Adipocyte (in vitro differentiated cells): Measurements from ENCODE around the gene SAP30L.

Experiments used
- DNase-seq: peaks from one replicate; pipeline ENCODE4 v3.0.0-alpha.2; 2015; ENCODE audit warnings: low read depth
- H3K27me3 ChIP-seq: replicated peaks from 2 replicates; pipeline ENCODE4 v1.7.0; 2013; ENCODE audit warnings: mild to moderate bottlenecking, low read length, moderate library complexity; ENCODE audit not compliant: control insufficient read depth, insufficient read depth
- H3K36me3 ChIP-seq: 2 replicates; pipeline ENCODE4 v1.7.0; 2013; ENCODE audit warnings: low read length, mild to moderate bottlenecking, moderate library complexity; ENCODE audit not compliant: control insufficient read depth, insufficient read depth, severe bottlenecking
- H3K4me1 ChIP-seq: 2 replicates; pipeline ENCODE4 v1.7.0; 2013; ENCODE audit warnings: mild to moderate bottlenecking, low read length, moderate library complexity; ENCODE audit not compliant: control insufficient read depth, insufficient read depth
- H3K4me3 ChIP-seq: 2 replicates; pipeline ENCODE4 v1.7.0; 2013; ENCODE audit warnings: mild to moderate bottlenecking, low read length, moderate library complexity
- H3K9ac ChIP-seq: 2 replicates; pipeline ENCODE4 v1.7.0; 2013; ENCODE audit warnings: mild to moderate bottlenecking, low read length, moderate library complexity
- H3K9me3 ChIP-seq: 2 replicates; pipeline ENCODE4 v1.7.0; 2013; ENCODE audit warnings: mild to moderate bottlenecking, low read length, moderate library complexity; ENCODE audit not compliant: control insufficient read depth

Gene SAP30L

GRCh38 chr5:154501566-154501965 lies 55.8 kb downstream of the SAP30L start:
- peaks cover 43% of the 10 kb centered on the region for H3K27me3 ChIP-seq
- H3K36me3 ChIP-seq, result no peaks in the 10 kb centered on the region
- H3K4me3 ChIP-seq, result no peak overlapping the region
- no peaks in the 10 kb centered on the region for H3K9me3 ChIP-seq
- no peak for DNase-seq
- no peak overlapping the region for H3K9ac ChIP-seq
- no peaks in the 10 kb centered on the region for H3K4me1 ChIP-seq

DNA sequence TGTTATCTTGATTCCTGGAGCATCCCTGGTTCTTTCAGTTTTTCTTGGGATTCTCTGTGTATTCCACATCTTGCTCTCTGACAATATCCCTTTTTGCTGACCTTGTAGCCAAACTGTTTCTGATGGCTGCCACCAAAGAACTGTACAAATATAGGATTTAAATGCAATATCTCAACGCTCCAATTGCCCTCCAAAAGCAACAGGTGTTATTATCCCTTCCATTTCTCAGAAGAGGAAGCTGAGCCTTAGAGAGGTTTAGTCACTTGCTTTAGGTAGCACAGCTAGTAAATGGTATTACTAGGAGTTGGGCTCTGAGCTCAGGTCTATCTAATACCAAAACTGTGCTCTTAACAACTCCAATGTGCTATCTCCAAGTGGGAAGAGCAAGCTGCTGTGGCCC lies 56.4 kb downstream of the SAP30L start:
- Histone ChIP-seq H3K4me3 (no peak overlapping the region), H3K9me3 (no peaks in the 10 kb centered on the region), H3K9ac (no peak overlapping the region), H3K27me3 (peaks cover 47% of the 10 kb centered on the region), H3K4me1 (no peaks in the 10 kb centered on the region), H3K36me3 (no peaks in the 10 kb centered on the region)
- no peak for DNase-seq

DNA sequence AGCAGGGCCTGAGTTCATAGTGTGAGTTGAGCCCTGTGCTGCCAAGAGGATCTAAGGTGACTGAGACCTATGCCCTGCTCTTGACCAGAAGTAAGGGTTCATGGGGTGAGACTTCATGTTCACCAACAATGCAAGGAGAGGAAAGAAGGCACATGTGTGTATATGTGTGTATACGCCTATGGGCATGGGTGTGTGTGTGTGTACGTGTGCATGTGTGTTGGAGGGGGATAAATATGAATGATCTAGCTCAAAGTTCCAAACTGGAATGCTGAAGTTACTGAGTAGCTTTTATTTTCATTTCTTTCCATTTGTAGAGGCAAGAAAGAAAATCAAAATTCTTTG lies 57.9 kb downstream of the SAP30L start:
- Histone ChIP-seq H3K4me1 (no peaks in the 10 kb centered on the region), H3K27me3 (peaks cover 40% of the 10 kb centered on the region), H3K9me3 (no peaks in the 10 kb centered on the region), H3K4me3 (no peak overlapping the region), H3K9ac (no peak overlapping the region), H3K36me3 (no peaks in the 10 kb centered on the region)
- DNase-seq, result no peak

- H3K27me3 ChIP-seq, result peaks cover 48% of the 10 kb centered on the region
- no peaks in the 10 kb centered on the region for H3K9me3 ChIP-seq
- no peaks in the 10 kb centered on the region for H3K4me1 ChIP-seq
- DNase-seq, result no peak
- H3K36me3 ChIP-seq, result no peaks in the 10 kb centered on the region
- no peak overlapping the region for H3K9ac ChIP-seq
- no peak overlapping the region for H3K4me3 ChIP-seq
These were observed 59.8 kb downstream of the SAP30L start for GRCh38 chr5:154505567-154505966.

DNA sequence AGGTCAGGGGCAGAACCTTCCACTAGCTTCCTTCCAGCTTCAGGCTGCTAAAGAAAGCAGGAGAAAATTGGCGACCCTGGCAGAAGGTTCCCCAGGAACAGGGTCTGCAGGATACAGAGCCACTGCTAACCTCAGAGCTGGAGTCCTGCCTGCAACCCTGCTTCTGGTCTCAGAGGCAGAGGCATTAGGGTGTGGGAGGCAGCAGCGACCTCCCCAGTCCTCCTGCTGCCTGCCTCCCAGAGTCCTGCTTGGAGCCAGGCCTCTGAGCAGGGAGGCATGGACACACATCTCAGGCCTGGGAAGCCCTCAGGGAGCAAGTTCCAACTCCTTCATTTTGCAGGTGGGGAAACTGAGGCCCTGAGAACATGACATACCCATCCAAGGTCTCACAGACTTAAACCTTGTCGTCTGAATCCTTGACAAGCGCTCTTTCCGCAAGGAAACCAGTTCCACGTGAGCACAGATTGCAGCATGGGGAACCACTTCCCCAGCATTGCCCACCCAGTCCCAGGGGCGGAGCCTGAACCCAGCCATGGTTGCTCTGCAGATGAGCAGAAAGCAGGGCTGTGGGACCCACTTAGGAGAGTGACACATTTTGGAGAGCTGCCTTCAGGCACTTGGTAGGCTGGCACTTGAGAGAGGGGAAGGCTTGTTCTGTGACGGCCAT lies 60.4 kb downstream of the SAP30L start:
- Histone ChIP-seq H3K9ac (no peak overlapping the region), H3K4me3 (no peak overlapping the region), H3K4me1 (no peaks in the 10 kb centered on the region), H3K36me3 (no peaks in the 10 kb centered on the region), H3K27me3 (peaks cover 49% of the 10 kb centered on the region), H3K9me3 (no peaks in the 10 kb centered on the region)
- no peak for DNase-seq

DNA sequence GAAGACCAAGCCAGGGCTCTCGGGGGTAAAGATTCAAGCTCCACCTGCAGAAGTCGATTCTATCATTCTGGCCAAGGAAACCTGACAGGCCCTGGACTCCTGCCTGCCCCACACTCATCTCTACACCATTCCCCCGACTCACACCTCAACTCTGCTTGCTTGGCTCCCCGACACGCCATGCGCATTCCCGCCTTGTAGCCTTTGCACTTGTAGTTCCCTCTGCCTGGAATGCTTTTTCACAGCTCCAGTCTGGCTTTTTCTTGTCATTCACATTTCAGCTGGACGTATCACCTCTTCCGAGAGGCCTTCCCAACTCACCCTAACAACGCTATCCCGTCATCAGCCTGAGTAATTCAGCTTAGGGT lies 60.9 kb downstream of the SAP30L start:
- DNase-seq, result no peak
- H3K9ac ChIP-seq, result no peak overlapping the region
- no peak overlapping the region for H3K4me3 ChIP-seq
- no peaks in the 10 kb centered on the region for H3K9me3 ChIP-seq
- peaks cover 47% of the 10 kb centered on the region for H3K27me3 ChIP-seq
- no peaks in the 10 kb centered on the region for H3K36me3 ChIP-seq
- no peaks in the 10 kb centered on the region for H3K4me1 ChIP-seq

DNA sequence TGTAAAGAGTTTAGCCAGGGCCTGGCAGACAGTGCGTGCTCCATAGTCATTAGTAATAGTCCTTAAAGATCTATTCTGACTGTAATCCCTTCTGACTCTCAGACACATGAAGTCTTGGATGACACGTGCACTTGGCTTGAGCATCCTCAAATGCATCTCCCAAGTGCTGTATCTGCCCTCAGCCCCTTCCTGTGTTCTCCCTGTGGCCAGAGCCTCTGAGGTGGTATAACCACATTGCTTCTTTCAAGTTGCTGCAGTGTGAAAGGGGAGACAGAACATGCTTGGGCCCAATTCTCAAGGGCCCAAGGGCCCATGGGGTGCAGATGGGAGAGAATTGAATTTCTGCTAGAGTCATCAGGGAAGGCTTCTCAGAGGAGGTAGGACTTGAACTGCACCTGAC lies 62.3 kb downstream of the SAP30L start:
- no peak overlapping the region for H3K9ac ChIP-seq
- H3K36me3 ChIP-seq, result no peaks in the 10 kb centered on the region
- peaks cover 46% of the 10 kb centered on the region for H3K27me3 ChIP-seq
- H3K4me1 ChIP-seq, result no peaks in the 10 kb centered on the region
- H3K9me3 ChIP-seq, result no peaks in the 10 kb centered on the region
- no peak for DNase-seq
- H3K4me3 ChIP-seq, result no peak overlapping the region

GRCh38 chr5:154509784-154510555 lies 64.2 kb downstream of the SAP30L start:
- DNase-seq, result no peak
- Histone ChIP-seq H3K27me3 (peaks cover 52% of the 10 kb centered on the region), H3K9me3 (no peaks in the 10 kb centered on the region), H3K4me1 (no peaks in the 10 kb centered on the region), H3K36me3 (no peaks in the 10 kb centered on the region), H3K9ac (no peak overlapping the region), H3K4me3 (no peak overlapping the region)
